A549 (cell line): ENCODE measurements around the gene COX4I2. TPM values are rescaled to one million over a fixed set of nuclear protein-coding genes. Genes with fewer than 3 reads are reported as not detected.

Experiments used
- ATAC-seq, 2 experiments: fragments of 200-7000 bp in 1 of 2; fragments of >200 bp in 1 of 2; cut with Nextera tagmentation in 1 of 2; cut with Tn5 transposase in 1 of 2; 3 replicates each; pipeline versions ENCODE4 v1.8.0 to v1.9.1; 2018 to 2020; ENCODE audit warnings: mild to moderate bottlenecking in 1 of 2, moderate library complexity in 1 of 2
- CTCF ChIA-PET: fragments of 300-600 bp; sonication (Branson Sonifier 250); formaldehyde crosslinking; extraction: SDS; loops from one replicate; lab custom pipeline; 2021; ENCODE audit warnings: antibody characterized with exemption, inconsistent platforms; lab: Yijun Ruan, JAX
- POLR2A ChIA-PET: fragments of 350-600 bp; formaldehyde crosslinking; extraction: SDS; loops from one replicate; lab custom pipeline; 2021; ENCODE audit warnings: antibody characterized with exemption, inconsistent platforms; lab: Yijun Ruan, JAX
- DNase-seq, 2 experiments: peaks; one replicate each; pipeline versions ENCODE4 v3.0.0 to v3.0.0-alpha.2; 2011 to 2016; ENCODE audit warnings: low read depth in 1 of 2, low spot score in 1 of 2
- FAIRE-seq: peaks from 2 replicates; lab custom pipeline; 2011; peaks lifted over from hg19 to GRCh38; lab: Jason Lieb, UNC
- H3K27ac ChIP-seq, 2 experiments: fragments of >200 bp; sonication (Bioruptor Twin); formaldehyde crosslinking; 3 replicates each; pipeline ENCODE4 v1.5.1; 2016 to 2017
- H3K4me1 ChIP-seq: fragments of >200 bp; sonication (Bioruptor Twin); formaldehyde crosslinking; 3 replicates; pipeline ENCODE4 v1.6.1; 2016
- H3K4me2 ChIP-seq: fragments of >200 bp; sonication (Bioruptor Twin); formaldehyde crosslinking; 3 replicates; pipeline ENCODE4 v1.6.1; 2016
- H3K4me3 ChIP-seq: fragments of >200 bp; sonication (Bioruptor Twin); formaldehyde crosslinking; 3 replicates; pipeline ENCODE4 v1.5.1; 2016
- H3K9me3 ChIP-seq: fragments of >200 bp; sonication (Bioruptor Twin); formaldehyde crosslinking; 3 replicates; pipeline ENCODE4 v1.6.1; 2016
- BCL3 ChIP-seq: fragments of >200 bp; sonication (Bioruptor Twin); formaldehyde crosslinking; IDR thresholded peaks from 3 replicates; pipeline ENCODE4 v1.6.1; 2016
- CBX8 ChIP-seq: fragments of 200-600 bp; sonication (generic); IDR thresholded peaks from 2 replicates; pipeline ENCODE4 v1.6.1; 2016
- CEBPB ChIP-seq, 2 experiments: fragments of >200 bp in 1 of 2; sonication (Bioruptor Twin) in 1 of 2; formaldehyde crosslinking in 1 of 2; IDR thresholded peaks; 2 replicates each; pipeline ENCODE4 v1.6.1; 2012 to 2016
- CHD4 ChIP-seq: fragments of 200-600 bp; sonication (generic); IDR thresholded peaks from 2 replicates; pipeline ENCODE4 v1.6.1; 2016; ENCODE audit warnings: antibody characterized with exemption, mild to moderate bottlenecking, borderline replicate concordance
- CTCF ChIP-seq: fragments of >200 bp; sonication (Bioruptor Twin); formaldehyde crosslinking; IDR thresholded peaks from 3 replicates; pipeline ENCODE4 v1.5.1; 2016
- ESRRA ChIP-seq: fragments of 150-350 bp; IDR thresholded peaks from 2 replicates; pipeline ENCODE4 v1.6.1; 2014; ENCODE audit warnings: mild to moderate bottlenecking, low read length, borderline replicate concordance
- FOSL2 ChIP-seq, 2 experiments: fragments of 450-650 bp in 1 of 2; fragments of >200 bp in 1 of 2; sonication (Bioruptor Twin) in 1 of 2; formaldehyde crosslinking; IDR thresholded peaks; 2 replicates each; pipeline versions ENCODE4 v1.5.0 to v1.6.1; 2016 to 2020; ENCODE audit warnings: mild to moderate bottlenecking in 1 of 2, moderate library complexity in 1 of 2
- FOXS1 ChIP-seq: fragments of 250-450 bp; sonication (Bioruptor Pico); IDR thresholded peaks from 2 replicates; pipeline ENCODE4 v1.5.0; 2020; ENCODE audit warnings: mild to moderate bottlenecking, moderate library complexity
- HDAC2 ChIP-seq: fragments of 200-600 bp; sonication (generic); IDR thresholded peaks from 2 replicates; pipeline ENCODE4 v1.6.1; 2016
- HOXB13 ChIP-seq: fragments of 250-450 bp; sonication (Bioruptor Pico); IDR thresholded peaks from 2 replicates; pipeline ENCODE4 v1.5.0; 2020; ENCODE audit warnings: low read depth, mild to moderate bottlenecking, moderate library complexity
- HOXB5 ChIP-seq: fragments of 250-450 bp; sonication (Bioruptor Pico); IDR thresholded peaks from 2 replicates; pipeline ENCODE4 v1.5.0; 2020; ENCODE audit warnings: mild to moderate bottlenecking, moderate library complexity
- MAFK ChIP-seq: fragments of 450-650 bp; IDR thresholded peaks from 2 replicates; pipeline ENCODE4 v1.6.1; 2014; ENCODE audit not compliant: partially characterized antibody
- MAX ChIP-seq: IDR thresholded peaks from 2 replicates; pipeline ENCODE4 v1.6.1; 2012
- MYC ChIP-seq: IDR thresholded peaks from 2 replicates; pipeline ENCODE4 v1.6.1; 2012; ENCODE audit warnings: mild to moderate bottlenecking, inconsistent platforms, low read length, improper control_type of control experiment, borderline replicate concordance
- POLR2AphosphoS2 ChIP-seq: conservative IDR thresholded peaks from 2 replicates; pipeline ENCODE4 v1.6.1; 2012; ENCODE audit warnings: low read length, improper control_type of control experiment, inconsistent platforms
- RAD21 ChIP-seq, 2 experiments: fragments of >200 bp in 1 of 2; sonication (Bioruptor Twin) in 1 of 2; formaldehyde crosslinking in 1 of 2; IDR thresholded peaks in 1 of 2; conservative IDR thresholded peaks in 1 of 2; 2 replicates in 1 of 2; 3 replicates in 1 of 2; pipeline ENCODE4 v1.6.1; 2012 to 2018; ENCODE audit warnings: inconsistent platforms in 1 of 2
- RNF2 ChIP-seq: fragments of 200-600 bp; sonication (generic); IDR thresholded peaks from 2 replicates; pipeline ENCODE4 v1.6.1; 2016; ENCODE audit warnings: low read depth, mild to moderate bottlenecking, antibody characterized with exemption, moderate library complexity, borderline replicate concordance
- TFCP2L1 ChIP-seq: fragments of 250-450 bp; sonication (Bioruptor Pico); IDR thresholded peaks from 2 replicates; pipeline ENCODE4 v1.5.0; 2021; ENCODE audit warnings: mild to moderate bottlenecking
- USF2 ChIP-seq: fragments of 450-650 bp; IDR thresholded peaks from 2 replicates; pipeline ENCODE4 v1.6.1; 2014; ENCODE audit warnings: antibody characterized with exemption
- WGBS: methylation state at CpG from one replicate; pipeline ENCODE4 v1.1.6; 2017; ENCODE audit errors: missing lambda C conversion rate; 5-methylcytosine and 5-hydroxymethylcytosine counted together
- polyA plus RNA-seq, 4 experiments: library from polyadenylated mRNA; depleted of rRNA in 3 of 4; stranded (reverse); fragments of >200 nt; fragmentation: RNase III in 1 of 4; extraction: RNeasy Plus Mini Kit Qiagen cat#74134 plus additional on column Dnase treatment in 1 of 4; gene quantifications; 2 replicates in 3 of 4; 3 replicates in 1 of 4; pipeline ENCODE4 v1.2.3, GENCODE V29; 2011 to 2017

The COX4I2 gene
- polyA plus RNA-seq, 2 of the 4 experiments (the other 2 are of a cell fraction) = not detected

GRCh38 chr20:31641391-31641790, 3.7 kb downstream of the COX4I2 start:
- ATAC-seq = no peak
- 91% methylated on average over 6 of the region's 6 CpGs for WGBS
- Histone ChIP-seq H3K4me2 (no peak overlapping the region), H3K27ac (no peak overlapping the region), H3K4me3 (no peak overlapping the region), H3K4me1 (no peaks in the 10 kb centered on the region), H3K9me3 (no peaks in the 10 kb centered on the region)
- ChIA-PET CTCF (interaction anchor here (0.7 to 14.5 kb wide), 10 partner anchors 8 to 158 kb away, joined by 3 to 197 read pairs (median 4); partner anchors contain the start of gene BCL2L1), POLR2A (no interaction called here)
- TF ChIP-seq POLR2AphosphoS2 (no peak), FOXS1 (CRISPR knock-in tag) (no peak), TFCP2L1 (CRISPR knock-in tag) (no peak), MAFK (no peak), MYC (no peak), CTCF (no peak), USF2 (no peak), HOXB5 (no peak), ESRRA (no peak), RAD21 (conservative IDR thresholded peaks at IDR 0.05 in 1 of 2, IDR thresholded peaks at IDR 0.05 in 1 of 2) (no peak), RNF2 (no peak), MAX (no peak), HOXB13 (CRISPR knock-in tag) (no peak), CHD4 (no peak), CEBPB (IDR thresholded peaks at IDR 0.05) (no peak)
- DNase-seq = no peak
- no peak for FAIRE-seq

GRCh38 chr20:31642837-31643236, 5.1 kb downstream of the COX4I2 start:
- WGBS = 81% methylated on average over 1 of the region's 1 CpG
- Histone ChIP-seq H3K4me2 (no peak overlapping the region), H3K27ac (no peak overlapping the region), H3K4me1 (no peaks in the 10 kb centered on the region), H3K9me3 (no peaks in the 10 kb centered on the region), H3K4me3 (no peak overlapping the region)
- FAIRE-seq = no peak
- ATAC-seq = no peak
- ChIA-PET POLR2A (no interaction called here), CTCF (interaction anchor here (0.5 to 14.5 kb wide), 4 partner anchors 10 to 1031 kb away, joined by 3 to 197 read pairs (median 34); partner anchors contain the start of gene BCL2L1)
- DNase-seq = no peak
- TF ChIP-seq FOSL2 (IDR thresholded peaks at IDR 0.05) (no peak), FOSL2 (CRISPR knock-in tag; IDR thresholded peaks at IDR 0.05) (no peak)

GRCh38 chr20:31643522-31643921, 5.8 kb downstream of the COX4I2 start:
- no peak for ATAC-seq
- no peak for FAIRE-seq
- DNase-seq = no peak
- Histone ChIP-seq H3K9me3 (no peaks in the 10 kb centered on the region), H3K4me3 (no peak overlapping the region), H3K4me2 (no peak overlapping the region), H3K27ac (no peak overlapping the region), H3K4me1 (no peaks in the 10 kb centered on the region)
- 88% methylated on average over 4 of the region's 4 CpGs for WGBS
- POLR2A ChIA-PET = no interaction called here
- no peak for TF ChIP-seq BCL3
- no peak for TF ChIP-seq HDAC2
- TF ChIP-seq CBX8 = no peak
- CTCF ChIA-PET = interaction anchor here (1.3 to 14.5 kb wide), 5 partner anchors 10 to 83 kb away, joined by 5 to 197 read pairs (median 63); partner anchors contain the start of gene BCL2L1
